B cell (primary cell): ENCODE results near the gene MAPK14. TPM values are rescaled to one million over a fixed set of nuclear protein-coding genes. Genes with fewer than 3 reads are reported as not detected.

Source experiments
- ATAC-seq: fragments of 200-7000 bp; cut with Tn5 transposase; one replicate; pipeline ENCODE4 v1.10.0; 2021; ENCODE audit warnings: low read depth, mild to moderate bottlenecking, moderate number of reproducible peaks, moderate library complexity
- CTCF ChIA-PET: fragments of 350-600 bp; sonication (Branson Sonifier 250); formaldehyde crosslinking; loops from one replicate; lab custom pipeline; 2021; ENCODE audit warnings: antibody characterized with exemption, inconsistent platforms; lab: Charles Lee
- POLR2A ChIA-PET: fragments of 350-600 bp; sonication (Branson Sonifier 250); formaldehyde crosslinking; loops from one replicate; lab custom pipeline; 2021; ENCODE audit warnings: antibody characterized with exemption; lab: Charles Lee
- DNase-seq: peaks from one replicate; pipeline ENCODE4 v3.0.0; 2013
- H2AFZ ChIP-seq: 2 replicates; pipeline ENCODE4 v1.6.1; 2012; ENCODE audit warnings: mild to moderate bottlenecking, low read depth, low read length; ENCODE audit not compliant: insufficient read depth, poor library complexity, severe bottlenecking
- H3K27ac ChIP-seq, 2 donors: 1 replicate in 1 of 2; 2 replicates in 1 of 2; pipeline ENCODE4 v1.5.1; 2012 to 2013; ENCODE audit warnings: low read length in 2 of 2, mild to moderate bottlenecking in 2 of 2, moderate library complexity in 1 of 2
- H3K27me3 ChIP-seq, 4 experiments: fragments of 200-600 bp in 1 of 4; sonication (generic) in 1 of 4; replicated peaks in 1 of 4; 1 replicate in 2 of 4; 2 replicates in 2 of 4; pipeline versions ENCODE4 v1.6.1 to v1.7.0; 2013 to 2016; ENCODE audit warnings: low read length in 3 of 4, mild to moderate bottlenecking in 2 of 4, mixed read lengths in 1 of 4, moderate library complexity in 1 of 4; ENCODE audit not compliant: insufficient read depth in 4 of 4, control insufficient read depth in 3 of 4; ENCODE audit errors: control extremely low read depth in 1 of 4
- H3K36me3 ChIP-seq, 2 experiments: replicated peaks in 1 of 2; 1 replicate in 1 of 2; 2 replicates in 1 of 2; pipeline versions ENCODE4 v1.6.1 to v1.7.1; 2013; ENCODE audit warnings: low read length in 1 of 2; ENCODE audit not compliant: insufficient read depth in 2 of 2, control insufficient read depth in 1 of 2; ENCODE audit errors: control extremely low read depth in 1 of 2, extremely low read depth in 1 of 2
- H3K4me1 ChIP-seq, 2 donors: fragments of 200-600 bp in 1 of 2; sonication (generic) in 1 of 2; 1 replicate in 1 of 2; 2 replicates in 1 of 2; pipeline versions ENCODE4 v1.5.1 to v1.6.1; 2013 to 2017; ENCODE audit warnings: low read length in 2 of 2; ENCODE audit not compliant: control insufficient read depth in 2 of 2, insufficient read depth in 2 of 2
- H3K4me2 ChIP-seq: replicated peaks from 2 replicates; pipeline ENCODE3; 2012; ENCODE audit warnings: mild to moderate bottlenecking, low read depth, low read length; ENCODE audit not compliant: poor library complexity, severe bottlenecking
- H3K4me3 ChIP-seq, 5 experiments: fragments of 200-600 bp in 1 of 5; sonication (generic) in 1 of 5; 1 replicate in 3 of 5; 2 replicates in 2 of 5; pipeline versions ENCODE4 v1.5.1 to v1.7.0; 2011 to 2016; ENCODE audit warnings: low read length in 4 of 5, mild to moderate bottlenecking in 4 of 5, low read depth in 2 of 5, control low read depth in 1 of 5, moderate library complexity in 1 of 5; ENCODE audit not compliant: insufficient read depth in 1 of 5; ENCODE audit errors: control extremely low read depth in 1 of 5, extremely low read depth in 1 of 5
- H3K79me2 ChIP-seq: fragments of 200-600 bp; sonication (generic); one replicate; pipeline ENCODE4 v1.6.0; 2016; ENCODE audit warnings: low read length; ENCODE audit not compliant: control insufficient read depth, insufficient read depth
- H3K9ac ChIP-seq: fragments of 200-600 bp; sonication (generic); 2 replicates; pipeline ENCODE4 v1.6.1; 2017; ENCODE audit warnings: mild to moderate bottlenecking, low read length, moderate library complexity
- H3K9me3 ChIP-seq, 3 donors: one replicate each; pipeline versions ENCODE4 v1.6.1 to v1.7.1; 2013; ENCODE audit warnings: low read length in 2 of 3; ENCODE audit not compliant: control insufficient read depth in 2 of 3, insufficient read depth in 1 of 3; ENCODE audit errors: control extremely low read depth in 1 of 3
- H4K20me1 ChIP-seq: 2 replicates; pipeline ENCODE4 v1.6.0; 2012; ENCODE audit warnings: mild to moderate bottlenecking, low read length; ENCODE audit not compliant: insufficient read depth, control insufficient read depth, poor library complexity, severe bottlenecking
- H3K27ac Mint-ChIP-seq: one replicate; pipeline ENCODE4 v1.8.0; 2021; ENCODE audit warnings: mixed read lengths
- H3K27me3 Mint-ChIP-seq: one replicate; pipeline ENCODE4 v1.8.0; 2021; ENCODE audit warnings: mixed read lengths
- H3K4me1 Mint-ChIP-seq: one replicate; pipeline ENCODE4 v1.8.0; 2021; ENCODE audit warnings: mixed read lengths
- H3K4me3 Mint-ChIP-seq: one replicate; pipeline ENCODE4 v1.8.0; 2021; ENCODE audit warnings: mixed read lengths
- H3K9me3 Mint-ChIP-seq: one replicate; pipeline ENCODE4 v1.8.0; 2022; ENCODE audit warnings: mixed read lengths; ENCODE audit not compliant: insufficient read depth
- EZH2 ChIP-seq: IDR thresholded peaks from 2 replicates; pipeline ENCODE4 v1.6.1; 2012; ENCODE audit warnings: borderline replicate concordance, low read depth, mild to moderate bottlenecking, moderate library complexity, low read length; ENCODE audit not compliant: insufficient read depth, poor library complexity, severe bottlenecking
- WGBS: methylation state at CpG from one replicate; pipeline ENCODE4 v1.1.5; 2013; ENCODE audit warnings: missing lambda C conversion rate; ENCODE audit not compliant: insufficient coverage; 5-methylcytosine and 5-hydroxymethylcytosine counted together
- intact Hi-C: fragments of 100-400 bp; cut with micrococcal nuclease; formaldehyde crosslinking; loops from one replicate; pipeline ENCODE4 v1.10.0; 2022
- polyA plus RNA-seq: library from polyadenylated mRNA; depleted of rRNA; stranded (reverse); fragments of >200 nt; gene quantifications from 2 replicates; pipeline ENCODE4 v1.2.3, GENCODE V29; 2012
- total RNA-seq, 2 donors: library from RNA; stranded (reverse); fragments of 120-200 nt in 1 of 2; gene quantifications; 1 replicate in 1 of 2; 2 replicates in 1 of 2; pipeline versions ENCODE4 v1.2.3 to v1.2.4, GENCODE V29; 2013 to 2022
- TF ChIP-seq, protein P1 (sequence below): fragments of 200-600 bp; IDR thresholded peaks from one replicate; pipeline ENCODE4 v1.8.0; 2022; ENCODE audit warnings: antibody characterized with exemption, mild to moderate bottlenecking

Gene MAPK14
- total and polyA plus RNA-seq, 2 donors (not counting 1 experiment from before 2014, with no cell fraction given) = 19.5 to 50.4 TPM

DNA sequence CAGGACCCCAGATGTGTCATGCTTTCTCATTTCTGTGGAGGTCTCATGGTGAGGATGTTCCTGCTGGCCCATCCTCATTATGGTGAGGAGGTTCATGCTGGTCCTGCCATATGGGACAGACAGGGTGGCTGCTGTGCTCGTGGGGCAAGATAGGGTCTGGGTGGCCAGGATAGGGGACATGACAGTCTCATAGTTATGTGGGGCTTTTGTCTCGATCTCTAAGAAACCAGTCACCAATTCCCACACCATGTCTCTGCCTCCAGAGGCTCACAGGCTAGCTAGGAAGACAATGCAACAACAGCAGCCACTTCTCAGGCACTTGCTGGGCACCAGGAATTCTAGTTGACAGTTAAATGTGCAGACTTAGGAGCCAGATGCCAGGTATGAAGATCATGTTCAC, 98.5 kb downstream of the MAPK14 start:
- TF ChIP-seq EZH2 = no peak
- TF ChIP-seq, protein P1, sequence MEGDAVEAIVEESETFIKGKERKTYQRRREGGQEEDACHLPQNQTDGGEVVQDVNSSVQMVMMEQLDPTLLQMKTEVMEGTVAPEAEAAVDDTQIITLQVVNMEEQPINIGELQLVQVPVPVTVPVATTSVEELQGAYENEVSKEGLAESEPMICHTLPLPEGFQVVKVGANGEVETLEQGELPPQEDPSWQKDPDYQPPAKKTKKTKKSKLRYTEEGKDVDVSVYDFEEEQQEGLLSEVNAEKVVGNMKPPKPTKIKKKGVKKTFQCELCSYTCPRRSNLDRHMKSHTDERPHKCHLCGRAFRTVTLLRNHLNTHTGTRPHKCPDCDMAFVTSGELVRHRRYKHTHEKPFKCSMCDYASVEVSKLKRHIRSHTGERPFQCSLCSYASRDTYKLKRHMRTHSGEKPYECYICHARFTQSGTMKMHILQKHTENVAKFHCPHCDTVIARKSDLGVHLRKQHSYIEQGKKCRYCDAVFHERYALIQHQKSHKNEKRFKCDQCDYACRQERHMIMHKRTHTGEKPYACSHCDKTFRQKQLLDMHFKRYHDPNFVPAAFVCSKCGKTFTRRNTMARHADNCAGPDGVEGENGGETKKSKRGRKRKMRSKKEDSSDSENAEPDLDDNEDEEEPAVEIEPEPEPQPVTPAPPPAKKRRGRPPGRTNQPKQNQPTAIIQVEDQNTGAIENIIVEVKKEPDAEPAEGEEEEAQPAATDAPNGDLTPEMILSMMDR = no peak
- Histone ChIP-seq H3K36me3 (no peaks in the 10 kb centered on the region), H3K79me2 (peaks cover 5% of the 10 kb centered on the region), H3K9me3 (peaks cover 0 to 5% (median 0%) of the 10 kb centered on the region in 3 donors), H3K4me1 (peaks cover 37 to 56% of the 10 kb centered on the region in 2 donors), H3K27ac (no peak overlapping the region), H3K27me3 (no peaks in the 10 kb centered on the region), H3K4me2 (no peak overlapping the region), H4K20me1 (no peaks in the 10 kb centered on the region), H3K4me3 (no peak overlapping the region), H2AFZ (no peak overlapping the region), H3K9ac (no peak overlapping the region)
- intact Hi-C loops = no loop called here
- ChIA-PET CTCF (interaction anchor here (0.9 to 1.3 kb wide), 4 partner anchors 9 to 69 kb away, joined by 3 to 4 read pairs (median 3); no protein-coding TSS in a partner anchor), POLR2A (no interaction called here)
- no peak overlapping the region for H3K27ac Mint-ChIP-seq
- H3K4me3 Mint-ChIP-seq = no peak overlapping the region
- peaks cover 52% of the 10 kb centered on the region for H3K4me1 Mint-ChIP-seq
- no peak for DNase-seq
- no peaks in the 10 kb centered on the region for H3K27me3 Mint-ChIP-seq
- no peak for ATAC-seq
- 86% methylated on average over 1 of the region's 2 CpGs for WGBS
- no peaks in the 10 kb centered on the region for H3K9me3 Mint-ChIP-seq

- TF ChIP-seq, protein P1 = no peak
- no peak for TF ChIP-seq EZH2
These were observed 99.2 kb downstream of the MAPK14 start for GRCh38 chr6:36126553-36127458.

More at GRCh38 chr6:36126553-36127458, 99.2 kb downstream of the MAPK14 start:
- 67% methylated on average over 1 of the region's 10 CpGs for WGBS
- no peak overlapping the region for H3K4me3 Mint-ChIP-seq
- no peak for ATAC-seq
- ChIA-PET CTCF (interaction anchor here (0.7 to 1.3 kb wide), 6 partner anchors 9 to 99 kb away, joined by 3 to 4 read pairs (median 3); partner anchors contain the start of gene MAPK14), POLR2A (interaction anchor here (0.6 kb wide), 1 partner anchor 70 kb away, joined by 3 read pairs; the partner anchor contains the start of gene BRPF3)
- intact Hi-C loops = no loop called here
- Histone ChIP-seq H3K9me3 (peaks cover 0 to 5% (median 0%) of the 10 kb centered on the region in 3 donors), H3K79me2 (peaks cover 9% of the 10 kb centered on the region), H3K27me3 (no peaks in the 10 kb centered on the region), H3K4me3 (no peak overlapping the region), H3K9ac (no peak overlapping the region), H3K27ac (no peak overlapping the region), H4K20me1 (no peaks in the 10 kb centered on the region), H3K36me3 (no peaks in the 10 kb centered on the region), H3K4me2 (no peak overlapping the region), H3K4me1 (peaks cover 37 to 56% of the 10 kb centered on the region in 2 donors), H2AFZ (no peak overlapping the region)
- peaks cover 51% of the 10 kb centered on the region for H3K4me1 Mint-ChIP-seq
- no peak for DNase-seq
- H3K27me3 Mint-ChIP-seq = no peaks in the 10 kb centered on the region
- no peaks in the 10 kb centered on the region for H3K9me3 Mint-ChIP-seq
- H3K27ac Mint-ChIP-seq = no peak overlapping the region
